Peyer's patch (tissue), 4 donors: Measurements from ENCODE around the gene POLR3H.

Experiments
- CTCF ChIP-seq, 6 experiments: fragments of 450-650 bp in 4 of 6; fragments of 200-600 bp in 2 of 6; sonication (generic) in 1 of 6; IDR thresholded peaks; one replicate each; pipeline ENCODE4 v1.5.1; 2017 to 2019; ENCODE audit warnings: antibody characterized with exemption in 6 of 6, mild to moderate bottlenecking in 3 of 6, moderate library complexity in 1 of 6
- POLR2A ChIP-seq, 2 donors: fragments of 450-650 bp; IDR thresholded peaks; one replicate each; pipeline ENCODE4 v1.5.1; 2017; ENCODE audit warnings: antibody characterized with exemption in 2 of 2, mild to moderate bottlenecking in 2 of 2, moderate library complexity in 2 of 2

GRCh38 chr22:41565403-41566054 lies 21.3 kb upstream of the POLR3H start:
- TF ChIP-seq CTCF (IDR thresholded peaks at IDR 0.05): no peak
- no peak for TF ChIP-seq POLR2A (IDR thresholded peaks at IDR 0.05)
